ENCODE results near the gene DNPEP.

DNA sequence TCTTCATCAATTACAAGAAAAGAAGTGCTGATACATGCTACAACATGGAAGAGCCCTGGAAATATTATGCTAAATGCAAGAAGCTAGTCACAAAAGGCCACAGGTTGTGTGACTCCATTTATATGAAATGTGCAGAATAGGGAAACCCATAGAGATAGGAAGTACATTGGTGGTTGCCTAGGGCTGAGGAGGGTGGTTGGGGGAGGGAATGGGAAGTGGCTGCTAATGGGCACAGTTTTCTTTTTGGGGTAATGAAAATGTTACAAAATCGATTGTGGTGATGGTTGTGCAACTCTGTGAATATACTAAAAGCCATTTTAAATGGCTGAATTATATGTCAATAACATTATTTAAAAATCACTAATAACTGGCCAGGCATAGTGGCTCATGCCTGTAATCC lies 30.9 kb downstream of the DNPEP start:
- TF ChIP-seq, protein P1, sequence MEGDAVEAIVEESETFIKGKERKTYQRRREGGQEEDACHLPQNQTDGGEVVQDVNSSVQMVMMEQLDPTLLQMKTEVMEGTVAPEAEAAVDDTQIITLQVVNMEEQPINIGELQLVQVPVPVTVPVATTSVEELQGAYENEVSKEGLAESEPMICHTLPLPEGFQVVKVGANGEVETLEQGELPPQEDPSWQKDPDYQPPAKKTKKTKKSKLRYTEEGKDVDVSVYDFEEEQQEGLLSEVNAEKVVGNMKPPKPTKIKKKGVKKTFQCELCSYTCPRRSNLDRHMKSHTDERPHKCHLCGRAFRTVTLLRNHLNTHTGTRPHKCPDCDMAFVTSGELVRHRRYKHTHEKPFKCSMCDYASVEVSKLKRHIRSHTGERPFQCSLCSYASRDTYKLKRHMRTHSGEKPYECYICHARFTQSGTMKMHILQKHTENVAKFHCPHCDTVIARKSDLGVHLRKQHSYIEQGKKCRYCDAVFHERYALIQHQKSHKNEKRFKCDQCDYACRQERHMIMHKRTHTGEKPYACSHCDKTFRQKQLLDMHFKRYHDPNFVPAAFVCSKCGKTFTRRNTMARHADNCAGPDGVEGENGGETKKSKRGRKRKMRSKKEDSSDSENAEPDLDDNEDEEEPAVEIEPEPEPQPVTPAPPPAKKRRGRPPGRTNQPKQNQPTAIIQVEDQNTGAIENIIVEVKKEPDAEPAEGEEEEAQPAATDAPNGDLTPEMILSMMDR (conservative IDR thresholded peaks at IDR 0.05; ENCODE audit: low read depth, low read length): no peak
- no peak for TF ChIP-seq EZH2 (IDR thresholded peaks at IDR 0.05; ENCODE audit: borderline replicate concordance, low read depth, low read length, poor library complexity, severe bottlenecking)

All from A673 (cell line).